HUES48 (cell line): ENCODE data around the gene GFOD2.

ENCODE experiments used
- H3K27ac ChIP-seq: one replicate; pipeline ENCODE4 v1.7.0; 2013; ENCODE audit warnings: low read depth, low read length, inconsistent platforms
- H3K27me3 ChIP-seq: 2 replicates; pipeline ENCODE4 v1.6.1; 2013; ENCODE audit warnings: mild to moderate bottlenecking, low read length; ENCODE audit not compliant: control insufficient read depth, insufficient read depth
- H3K36me3 ChIP-seq: 2 replicates; pipeline ENCODE4 v1.6.1; 2013; ENCODE audit warnings: low read length; ENCODE audit not compliant: control insufficient read depth, insufficient read depth
- H3K4me1 ChIP-seq: 2 replicates; pipeline ENCODE4 v1.6.1; 2013; ENCODE audit warnings: mild to moderate bottlenecking, low read length; ENCODE audit not compliant: control insufficient read depth, insufficient read depth
- H3K4me3 ChIP-seq: 2 replicates; pipeline ENCODE4 v1.5.1; 2013; ENCODE audit warnings: mild to moderate bottlenecking, low read depth, low read length
- H3K9ac ChIP-seq: 2 replicates; pipeline ENCODE4 v1.6.1; 2013; ENCODE audit warnings: mild to moderate bottlenecking, low read depth, low read length, moderate library complexity
- H3K9me3 ChIP-seq: 2 replicates; pipeline ENCODE4 v1.6.1; 2013; ENCODE audit warnings: low read length; ENCODE audit not compliant: control insufficient read depth, insufficient read depth

GFOD2 gene

DNA sequence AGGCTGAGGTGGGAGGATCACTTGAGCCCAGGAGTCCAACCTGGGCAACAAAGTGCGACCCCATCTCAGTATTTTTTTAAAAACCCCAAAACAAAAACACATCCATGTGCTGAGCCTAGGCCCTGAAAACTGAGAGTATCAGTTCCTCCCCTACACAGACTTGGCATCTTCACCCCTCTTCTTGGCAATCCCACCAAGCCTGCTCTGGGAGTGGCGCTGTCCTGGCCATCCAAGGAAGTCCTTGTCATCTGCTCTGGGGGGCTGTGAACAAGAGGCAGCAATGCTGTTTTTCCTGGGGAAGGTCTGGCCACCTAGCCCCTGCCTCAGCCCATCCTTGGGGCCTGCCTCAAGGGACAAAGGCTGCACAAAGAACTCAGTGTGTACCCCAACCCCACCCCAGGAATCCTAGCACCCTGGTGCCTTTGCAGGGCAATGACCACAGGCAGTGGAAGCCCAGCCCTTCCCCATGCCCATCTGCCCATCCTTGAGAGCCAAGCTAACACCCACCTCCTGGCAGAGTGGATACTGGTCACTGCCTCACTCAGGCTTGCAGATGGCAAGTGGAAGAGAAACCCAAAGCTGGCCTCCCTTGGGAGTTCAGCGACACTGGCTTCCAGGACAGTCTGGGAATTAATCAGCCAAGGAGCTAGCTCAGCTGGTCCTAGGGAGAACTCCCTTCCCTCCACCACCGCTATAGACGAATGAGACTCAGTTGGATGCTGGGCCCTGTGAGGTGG lies 14.8 kb upstream of the GFOD2 start:
- Histone ChIP-seq H3K9ac (no peak overlapping the region), H3K4me3 (no peak overlapping the region), H3K36me3 (peaks cover 42% of the 10 kb centered on the region), H3K27me3 (no peaks in the 10 kb centered on the region), H3K9me3 (no peaks in the 10 kb centered on the region), H3K27ac (no peak overlapping the region), H3K4me1 (no peaks in the 10 kb centered on the region)

- Histone ChIP-seq H3K27me3 (no peaks in the 10 kb centered on the region), H3K4me3 (no peak overlapping the region), H3K36me3 (peaks cover 61% of the 10 kb centered on the region), H3K9me3 (no peaks in the 10 kb centered on the region), H3K4me1 (no peaks in the 10 kb centered on the region), H3K27ac (no peak overlapping the region), H3K9ac (no peak overlapping the region)
These were observed 12.6 kb upstream of the GFOD2 start for GRCh38 chr16:67731753-67732095.

DNA sequence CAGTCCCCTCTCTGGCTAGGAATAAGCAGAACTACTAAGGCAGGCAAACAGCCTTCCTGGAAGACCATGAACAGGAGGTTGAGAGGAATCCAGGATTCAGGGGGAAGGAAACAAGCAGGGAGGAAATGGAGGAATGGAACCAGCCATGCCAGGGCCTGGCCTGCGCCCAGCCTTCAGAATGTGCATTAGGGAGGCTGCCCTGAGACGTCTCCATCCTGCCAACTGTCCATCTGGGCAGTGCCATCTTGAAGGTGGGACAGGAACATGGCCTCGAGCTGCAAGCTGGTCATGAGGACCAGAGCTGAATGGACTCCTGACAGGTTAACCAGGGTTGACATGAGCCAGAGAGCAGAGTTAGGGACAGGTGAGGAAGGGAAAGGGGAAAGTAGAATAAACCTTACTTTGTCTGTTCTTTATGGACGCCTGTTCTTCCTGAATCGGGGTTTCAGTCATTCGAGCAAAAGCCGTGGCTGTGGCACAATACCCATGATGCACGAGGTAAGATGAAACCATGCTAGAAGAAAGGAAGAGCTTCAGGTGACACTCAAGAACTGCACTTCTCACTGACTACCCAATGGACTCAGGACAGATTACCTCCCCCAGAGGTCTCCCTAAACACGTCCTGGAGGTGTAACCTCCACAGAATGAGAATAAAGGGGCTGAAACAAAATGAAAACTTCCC lies 12.1 kb upstream of the GFOD2 start:
- Histone ChIP-seq H3K27me3 (no peaks in the 10 kb centered on the region), H3K9ac (no peak overlapping the region), H3K36me3 (peaks cover 64% of the 10 kb centered on the region), H3K4me1 (no peaks in the 10 kb centered on the region), H3K27ac (no peak overlapping the region), H3K4me3 (no peak overlapping the region), H3K9me3 (no peaks in the 10 kb centered on the region)

GRCh38 chr16:67730326-67730725 lies 11.2 kb upstream of the GFOD2 start:
- no peaks in the 10 kb centered on the region for H3K9me3 ChIP-seq
- no peaks in the 10 kb centered on the region for H3K27me3 ChIP-seq
- H3K9ac ChIP-seq: no peak overlapping the region
- no peak overlapping the region for H3K27ac ChIP-seq
- no peaks in the 10 kb centered on the region for H3K4me1 ChIP-seq
- H3K4me3 ChIP-seq: no peak overlapping the region
- H3K36me3 ChIP-seq: peaks cover 66% of the 10 kb centered on the region

DNA sequence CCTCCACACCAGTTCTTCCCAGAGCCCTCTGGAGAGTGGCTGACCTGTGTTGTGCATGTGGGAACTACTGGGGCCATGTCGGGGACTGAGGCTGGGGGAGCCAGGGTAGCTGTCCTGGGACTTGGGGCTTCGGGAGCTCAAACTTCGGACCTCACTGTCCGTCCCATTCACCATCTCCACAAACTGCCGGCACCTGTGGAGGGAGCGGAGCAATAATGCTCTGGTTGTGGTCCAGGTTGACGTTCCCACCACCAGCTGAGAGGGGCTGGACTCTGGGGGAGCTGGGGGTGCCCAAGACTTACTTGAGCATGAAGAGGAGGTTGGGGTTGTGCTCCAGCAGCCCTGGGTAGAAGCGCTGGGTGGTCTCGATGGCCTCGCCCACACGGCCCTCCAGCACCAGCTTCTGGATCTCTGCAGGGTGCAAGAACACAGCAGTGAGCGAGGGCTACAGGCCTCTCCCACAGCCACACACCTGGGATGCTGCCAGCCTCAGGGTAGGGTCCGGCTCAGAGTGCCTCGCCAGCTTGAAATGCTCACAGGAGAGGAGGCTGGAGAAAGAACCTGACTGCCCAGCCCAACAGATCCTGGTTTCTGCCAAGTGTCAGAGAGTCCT lies 10.6 kb upstream of the GFOD2 start:
- H3K36me3 ChIP-seq: peaks cover 68% of the 10 kb centered on the region
- H3K27me3 ChIP-seq: no peaks in the 10 kb centered on the region
- H3K9ac ChIP-seq: no peak overlapping the region
- no peak overlapping the region for H3K27ac ChIP-seq
- H3K4me1 ChIP-seq: no peaks in the 10 kb centered on the region
- no peaks in the 10 kb centered on the region for H3K9me3 ChIP-seq
- no peak overlapping the region for H3K4me3 ChIP-seq

DNA sequence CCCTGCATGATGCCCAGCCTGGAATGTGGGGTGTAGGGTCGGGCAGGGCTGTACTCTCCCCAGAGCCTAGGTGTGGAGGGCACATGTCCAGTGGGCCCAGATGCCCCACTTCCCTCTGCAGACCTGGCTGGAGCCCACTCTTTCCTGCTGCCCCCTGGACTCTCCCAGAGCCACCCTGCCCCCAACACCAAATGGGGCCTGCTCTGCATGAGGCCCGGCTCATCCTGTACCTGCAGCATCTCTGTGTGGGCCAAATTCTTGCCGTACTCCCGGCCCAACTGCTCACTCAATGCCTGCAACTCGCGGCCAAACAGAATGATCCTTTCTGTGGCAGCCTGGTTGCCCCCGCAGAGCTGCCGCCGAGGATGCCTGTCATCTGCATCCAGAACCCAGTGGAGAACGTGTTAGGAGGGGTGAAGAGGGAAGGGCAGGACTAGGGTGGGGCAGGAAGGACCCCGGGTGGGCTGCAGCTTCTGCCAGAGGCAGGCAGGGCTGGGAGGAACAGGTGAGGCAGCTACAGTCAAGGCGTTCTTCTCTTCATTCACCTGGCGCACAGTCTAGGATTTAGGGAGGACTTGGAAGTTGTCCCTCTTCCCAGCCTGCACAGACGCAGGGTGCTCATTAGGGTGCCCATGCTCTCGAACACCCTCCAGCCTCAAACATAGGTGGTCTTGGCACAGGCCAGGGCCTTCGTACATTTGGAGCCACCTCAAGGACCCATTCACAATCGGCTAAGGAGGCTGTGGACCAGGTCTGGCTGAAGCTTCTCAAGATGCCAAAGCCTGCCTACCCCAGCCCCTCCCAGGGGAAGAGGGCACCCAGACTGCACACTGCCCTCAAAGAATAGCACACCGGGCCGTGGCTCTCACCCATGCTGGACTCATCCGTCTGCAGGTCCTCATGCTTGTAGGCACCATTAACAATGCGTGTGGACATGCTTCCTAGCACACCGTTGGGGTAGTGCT lies 8.7 kb upstream of the GFOD2 start:
- H3K9ac ChIP-seq: no peak overlapping the region
- no peak overlapping the region for H3K27ac ChIP-seq
- H3K4me1 ChIP-seq: no peaks in the 10 kb centered on the region
- no peaks in the 10 kb centered on the region for H3K9me3 ChIP-seq
- peaks cover 70% of the 10 kb centered on the region for H3K36me3 ChIP-seq
- no peak overlapping the region for H3K4me3 ChIP-seq
- no peaks in the 10 kb centered on the region for H3K27me3 ChIP-seq

- no peaks in the 10 kb centered on the region for H3K4me1 ChIP-seq
- no peaks in the 10 kb centered on the region for H3K27me3 ChIP-seq
- peaks cover 65% of the 10 kb centered on the region for H3K36me3 ChIP-seq
- H3K9me3 ChIP-seq: no peaks in the 10 kb centered on the region
- no peak overlapping the region for H3K4me3 ChIP-seq
- no peak overlapping the region for H3K27ac ChIP-seq
- no peak overlapping the region for H3K9ac ChIP-seq
These were observed 7.3 kb upstream of the GFOD2 start for GRCh38 chr16:67726106-67727034.

GRCh38 chr16:67723911-67724305 lies 4.8 kb upstream of the GFOD2 start:
- H3K4me1 ChIP-seq: 0 out of 2 replicates have a peak, but pooled peaks cover 5% of the 10 kb centered on the region
- no peaks in the 10 kb centered on the region for H3K27me3 ChIP-seq
- H3K36me3 ChIP-seq: peaks cover 41% of the 10 kb centered on the region
- H3K9me3 ChIP-seq: no peaks in the 10 kb centered on the region
- no peak overlapping the region for H3K27ac ChIP-seq
- H3K9ac ChIP-seq: no peak overlapping the region
- no peak overlapping the region for H3K4me3 ChIP-seq

GRCh38 chr16:67723151-67723910 lies 4.2 kb upstream of the GFOD2 start:
- H3K9me3 ChIP-seq: no peaks in the 10 kb centered on the region
- no peaks in the 10 kb centered on the region for H3K27me3 ChIP-seq
- 0 out of 2 replicates have a peak, but pooled peaks cover 5% of the 10 kb centered on the region for H3K4me1 ChIP-seq
- no peak overlapping the region for H3K27ac ChIP-seq
- no peak overlapping the region for H3K4me3 ChIP-seq
- H3K9ac ChIP-seq: no peak overlapping the region
- H3K36me3 ChIP-seq: peaks cover 36% of the 10 kb centered on the region
